HepG2 (cell line): ENCODE measurements around the gene CELF6. TPM values are rescaled to one million over a fixed set of nuclear protein-coding genes. Genes with fewer than 3 reads are reported as not detected.
A peak's percentile ranks its signal among the peaks of the same experiment; 100 is the strongest.

Experiments
- ATAC-seq: fragments of 200-7000 bp; cut with Tn5 transposase; 3 replicates; pipeline ENCODE4 v1.9.1; 2020; ENCODE audit warnings: mild to moderate bottlenecking, moderate library complexity
- BruUV-seq: library from RNA; stranded (reverse); fragments of 400-500 nt; replicated peaks from 2 replicates; lab custom pipeline; 2021; lab: Mats Ljungman, UMichigan
- CTCF ChIA-PET: fragments of 300-600 bp; formaldehyde crosslinking; extraction: SDS; loops from one replicate; lab custom pipeline; 2021; ENCODE audit warnings: low total read pairs, inconsistent platforms, low intra/inter-chr PET ratio; lab: Yijun Ruan, JAX
- POLR2A ChIA-PET: fragments of 350-600 bp; sonication (Branson Sonifier 250); formaldehyde crosslinking; loops from one replicate; lab custom pipeline; 2020; ENCODE audit warnings: antibody characterized with exemption, inconsistent platforms; lab: Yijun Ruan, JAX
- DNase-seq: peaks from one replicate; pipeline ENCODE4 v3.0.0-alpha.2; 2015; ENCODE audit warnings: low spot score
- FAIRE-seq: peaks from 3 replicates; lab custom pipeline; 2011; peaks lifted over from hg19 to GRCh38; lab: Jason Lieb, UNC
- H2AFZ ChIP-seq: one replicate; pipeline ENCODE4 v1.6.1; 2011; ENCODE audit warnings: low read length, inconsistent platforms
- H3K27ac ChIP-seq: fragments of 300-600 bp; 3 replicates; pipeline ENCODE4 v1.8.0; 2011; ENCODE audit warnings: mixed run types, mild to moderate bottlenecking, mixed read lengths, low read length, inconsistent platforms; ENCODE audit not compliant: insufficient read depth; ENCODE audit errors: extremely low read length
- H3K27me3 ChIP-seq, 2 experiments: fragments of 200-600 bp in 1 of 2; 2 replicates in 1 of 2; 3 replicates in 1 of 2; pipeline versions ENCODE4 v1.6.0 to v1.8.0; 2011; ENCODE audit warnings: low read length in 2 of 2, mild to moderate bottlenecking in 2 of 2, moderate library complexity in 2 of 2, inconsistent platforms in 1 of 2; ENCODE audit not compliant: insufficient read depth in 2 of 2, control insufficient read depth in 1 of 2
- H3K36me3 ChIP-seq, 2 experiments: fragments of 200-600 bp in 1 of 2; replicated peaks in 1 of 2; 2 replicates in 1 of 2; 3 replicates in 1 of 2; pipeline versions ENCODE4 v1.5.1 to v1.8.0; 2011; ENCODE audit warnings: low read length in 2 of 2, inconsistent platforms in 1 of 2; ENCODE audit not compliant: insufficient read depth in 2 of 2, control insufficient read depth in 1 of 2
- H3K4me1 ChIP-seq: 2 replicates; pipeline ENCODE4 v1.5.1; 2012; ENCODE audit warnings: low read length, inconsistent platforms; ENCODE audit not compliant: insufficient read depth
- H3K4me2 ChIP-seq: 2 replicates; pipeline ENCODE4 v1.6.0; 2011; ENCODE audit warnings: low read depth, low read length, inconsistent platforms
- H3K4me3 ChIP-seq, 3 experiments: fragments of 200-600 bp in 1 of 3; sonication (generic), shearing (Covaris generic) in 1 of 3; replicated peaks in 1 of 3; 2 replicates each; pipeline ENCODE4 v1.5.1; 2011 to 2016; ENCODE audit warnings: low read length in 3 of 3, inconsistent platforms in 2 of 3, low read depth in 2 of 3, mild to moderate bottlenecking in 2 of 3, control low read depth in 1 of 3, mixed read lengths in 1 of 3; ENCODE audit not compliant: insufficient read depth in 1 of 3
- H3K79me2 ChIP-seq: one replicate; pipeline ENCODE4 v1.6.1; 2011; ENCODE audit warnings: low read length, inconsistent platforms; ENCODE audit not compliant: insufficient read depth
- H3K9ac ChIP-seq: 2 replicates; pipeline ENCODE4 v1.6.0; 2011; ENCODE audit warnings: mild to moderate bottlenecking, low read depth, low read length, inconsistent platforms; ENCODE audit not compliant: insufficient read depth
- H3K9me3 ChIP-seq: 2 replicates; pipeline ENCODE4 v1.5.1; 2012; ENCODE audit warnings: mild to moderate bottlenecking, low read length
- H4K20me1 ChIP-seq: 2 replicates; pipeline ENCODE4 v1.6.0; 2011; ENCODE audit warnings: inconsistent platforms, mild to moderate bottlenecking, low read length, moderate library complexity; ENCODE audit not compliant: insufficient read depth
- CENPT ChIP-seq: sonication (generic); formaldehyde crosslinking; IDR thresholded peaks from 2 replicates; pipeline ENCODE4 v1.8.0; 2022; ENCODE audit warnings: low read depth, mild to moderate bottlenecking, moderate library complexity, missing genetic modification reagents
- CENPX ChIP-seq: sonication (generic); formaldehyde crosslinking; IDR thresholded peaks from 2 replicates; pipeline ENCODE4 v1.9.0; 2021; ENCODE audit warnings: mild to moderate bottlenecking, missing genetic modification reagents, moderate library complexity
- MAFF ChIP-seq: IDR thresholded peaks from 2 replicates; pipeline ENCODE4 v1.6.1; 2011; ENCODE audit warnings: low read depth, low read length, improper control_type of control experiment
- MAFK ChIP-seq, 2 experiments: IDR thresholded peaks in 1 of 2; conservative IDR thresholded peaks in 1 of 2; 2 replicates each; pipeline ENCODE4 v1.6.1; 2011; ENCODE audit warnings: improper control_type of control experiment in 2 of 2, low read length in 2 of 2
- MTF2 ChIP-seq: sonication (generic); formaldehyde crosslinking; IDR thresholded peaks from 2 replicates; pipeline ENCODE4 v1.5.0; 2020; ENCODE audit warnings: missing genetic modification reagents, borderline replicate concordance
- NFKBIZ ChIP-seq: IDR thresholded peaks from 2 replicates; pipeline ENCODE4 v1.6.1; 2018; ENCODE audit warnings: missing genetic modification reagents, missing compliant biosample characterization
- ZNF143 ChIP-seq: sonication (generic); formaldehyde crosslinking; IDR thresholded peaks from 2 replicates; pipeline ENCODE4 v1.4.0; 2020; ENCODE audit warnings: missing genetic modification reagents
- ZNF776 ChIP-seq: sonication (generic); formaldehyde crosslinking; IDR thresholded peaks from 2 replicates; pipeline ENCODE4 v1.4.0; 2020; ENCODE audit warnings: mild to moderate bottlenecking, missing genetic modification reagents
- WGBS: methylation state at CpG from one replicate; pipeline ENCODE4 v1.1.6; 2017; ENCODE audit warnings: low lambda C conversion rate; 5-methylcytosine and 5-hydroxymethylcytosine counted together
- in situ Hi-C: cut with HindIII; loops from 2 replicates; pipeline ENCODE4 v1.10.0; 2017; ENCODE audit warnings: low pct_unique_long_range_greater_than_20kb; ENCODE audit not compliant: extremely low pct_ligation_motif_present
- intact Hi-C: fragments of 100-400 bp; cut with micrococcal nuclease; formaldehyde crosslinking; loops from one replicate; pipeline ENCODE4 v1.10.0; 2022; ENCODE audit not compliant: unreplicated experiment
- polyA plus RNA-seq, 8 experiments: library from polyadenylated mRNA; depleted of rRNA in 3 of 8; stranded (reverse) in 7 of 8; unstranded in 1 of 8; fragments of >200 nt; fragmentation: Illumina TruSeq in 4 of 8; extraction: Trizol in 4 of 8; gene quantifications; 2 replicates each; pipeline versions ENCODE4 v1.2.1 to v1.2.3, GENCODE V29; 2011 to 2016; ENCODE audit warnings: low read depth in 4 of 8, missing spikeins in 1 of 8, mixed read lengths in 1 of 8; ENCODE audit not compliant: insufficient read depth in 1 of 8
- total RNA-seq, 5 experiments: library from RNA; depleted of rRNA; stranded (reverse); fragments of >200 nt; fragmentation: Illumina TruSeq; extraction: Trizol; gene quantifications; 2 replicates each; pipeline ENCODE4 v1.2.3, GENCODE V29; 2016; ENCODE audit warnings: low read depth in 1 of 5
- TF ChIP-seq, protein P1 (sequence below): sonication (generic); formaldehyde crosslinking; IDR thresholded peaks from 2 replicates; pipeline ENCODE4 v1.4.0; 2020; ENCODE audit warnings: missing genetic modification reagents
- TF ChIP-seq, protein P2 (sequence below): sonication (generic); formaldehyde crosslinking; conservative IDR thresholded peaks from 2 replicates; pipeline ENCODE4 v1.4.0; 2020; ENCODE audit warnings: missing genetic modification reagents
- TF ChIP-seq, protein P3 (sequence below): sonication (generic); formaldehyde crosslinking; IDR thresholded peaks from 2 replicates; pipeline ENCODE4 v1.4.0; 2020; ENCODE audit warnings: missing genetic modification reagents, mild to moderate bottlenecking, borderline replicate concordance

CELF6 gene
- total and polyA plus RNA-seq, 2 of the 13 experiments (the other 11 are each of a cell fraction or from before 2014, with no cell fraction given): 0.49 to 0.94 TPM

DNA sequence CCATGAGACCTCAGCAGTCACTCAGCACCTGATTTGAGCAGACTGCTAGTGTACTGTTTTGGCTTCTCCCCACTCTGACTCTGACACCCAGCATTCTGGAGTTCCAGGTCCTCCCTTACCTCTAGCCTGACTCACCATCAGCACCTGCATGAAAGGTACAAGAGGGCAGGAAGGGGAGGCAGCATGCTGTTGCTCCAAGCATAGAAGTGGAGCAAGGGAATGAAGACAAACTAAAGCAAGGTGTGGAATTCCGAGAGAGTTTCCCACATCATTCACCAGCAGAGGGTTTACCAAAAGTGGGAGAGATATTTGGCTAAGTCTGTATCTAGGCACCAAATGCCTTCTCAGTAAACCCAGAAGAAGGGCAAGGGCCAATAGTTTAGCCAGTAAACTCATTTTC, 34.5 kb upstream of the CELF6 start (continued):
- TF ChIP-seq CENPX (no peak), ZNF143 (CRISPR knock-in tag) (no peak), MTF2 (CRISPR knock-in tag) (no peak), ZNF776 (CRISPR knock-in tag) (no peak), NFKBIZ (CRISPR knock-in tag) (no peak), CENPT (CRISPR knock-in tag) (no peak)
- TF ChIP-seq, protein P1, sequence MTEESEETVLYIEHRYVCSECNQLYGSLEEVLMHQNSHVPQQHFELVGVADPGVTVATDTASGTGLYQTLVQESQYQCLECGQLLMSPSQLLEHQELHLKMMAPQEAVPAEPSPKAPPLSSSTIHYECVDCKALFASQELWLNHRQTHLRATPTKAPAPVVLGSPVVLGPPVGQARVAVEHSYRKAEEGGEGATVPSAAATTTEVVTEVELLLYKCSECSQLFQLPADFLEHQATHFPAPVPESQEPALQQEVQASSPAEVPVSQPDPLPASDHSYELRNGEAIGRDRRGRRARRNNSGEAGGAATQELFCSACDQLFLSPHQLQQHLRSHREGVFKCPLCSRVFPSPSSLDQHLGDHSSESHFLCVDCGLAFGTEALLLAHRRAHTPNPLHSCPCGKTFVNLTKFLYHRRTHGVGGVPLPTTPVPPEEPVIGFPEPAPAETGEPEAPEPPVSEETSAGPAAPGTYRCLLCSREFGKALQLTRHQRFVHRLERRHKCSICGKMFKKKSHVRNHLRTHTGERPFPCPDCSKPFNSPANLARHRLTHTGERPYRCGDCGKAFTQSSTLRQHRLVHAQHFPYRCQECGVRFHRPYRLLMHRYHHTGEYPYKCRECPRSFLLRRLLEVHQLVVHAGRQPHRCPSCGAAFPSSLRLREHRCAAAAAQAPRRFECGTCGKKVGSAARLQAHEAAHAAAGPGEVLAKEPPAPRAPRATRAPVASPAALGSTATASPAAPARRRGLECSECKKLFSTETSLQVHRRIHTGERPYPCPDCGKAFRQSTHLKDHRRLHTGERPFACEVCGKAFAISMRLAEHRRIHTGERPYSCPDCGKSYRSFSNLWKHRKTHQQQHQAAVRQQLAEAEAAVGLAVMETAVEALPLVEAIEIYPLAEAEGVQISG: no peak
- TF ChIP-seq, protein P2, sequence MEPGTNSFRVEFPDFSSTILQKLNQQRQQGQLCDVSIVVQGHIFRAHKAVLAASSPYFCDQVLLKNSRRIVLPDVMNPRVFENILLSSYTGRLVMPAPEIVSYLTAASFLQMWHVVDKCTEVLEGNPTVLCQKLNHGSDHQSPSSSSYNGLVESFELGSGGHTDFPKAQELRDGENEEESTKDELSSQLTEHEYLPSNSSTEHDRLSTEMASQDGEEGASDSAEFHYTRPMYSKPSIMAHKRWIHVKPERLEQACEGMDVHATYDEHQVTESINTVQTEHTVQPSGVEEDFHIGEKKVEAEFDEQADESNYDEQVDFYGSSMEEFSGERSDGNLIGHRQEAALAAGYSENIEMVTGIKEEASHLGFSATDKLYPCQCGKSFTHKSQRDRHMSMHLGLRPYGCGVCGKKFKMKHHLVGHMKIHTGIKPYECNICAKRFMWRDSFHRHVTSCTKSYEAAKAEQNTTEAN: no peak

DNA sequence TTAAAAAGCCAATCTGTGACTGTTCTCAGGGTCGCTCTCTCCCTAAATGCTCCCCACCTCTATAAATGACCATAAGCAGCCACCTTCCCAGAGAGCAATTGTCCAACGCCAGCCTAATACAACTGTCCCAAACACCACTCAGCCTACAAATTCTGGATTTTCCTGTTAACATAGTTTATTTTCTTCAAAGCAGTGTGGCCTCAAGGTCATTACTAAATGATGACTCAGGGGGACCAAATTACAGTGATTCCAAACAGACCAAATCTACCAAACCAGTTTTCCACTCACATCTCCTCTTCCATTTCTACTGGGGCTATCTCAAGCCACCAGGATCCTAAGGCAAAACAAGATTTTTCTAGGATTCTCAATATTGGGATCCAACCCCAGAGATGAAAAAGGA, 33.3 kb upstream of the CELF6 start:
- peak; percentile 9 to 19; a peak in 2 of 4 replicates for TF ChIP-seq MAFK (conservative IDR thresholded peaks at IDR 0.05 in 1 of 2, IDR thresholded peaks at IDR 0.05 in 1 of 2; ENCODE audit: low read length in 2 of 2)
- TF ChIP-seq MAFF: 0 out of 2 replicates have a peak, but pooled peaks have one; percentile 6
- TF ChIP-seq, protein P3, sequence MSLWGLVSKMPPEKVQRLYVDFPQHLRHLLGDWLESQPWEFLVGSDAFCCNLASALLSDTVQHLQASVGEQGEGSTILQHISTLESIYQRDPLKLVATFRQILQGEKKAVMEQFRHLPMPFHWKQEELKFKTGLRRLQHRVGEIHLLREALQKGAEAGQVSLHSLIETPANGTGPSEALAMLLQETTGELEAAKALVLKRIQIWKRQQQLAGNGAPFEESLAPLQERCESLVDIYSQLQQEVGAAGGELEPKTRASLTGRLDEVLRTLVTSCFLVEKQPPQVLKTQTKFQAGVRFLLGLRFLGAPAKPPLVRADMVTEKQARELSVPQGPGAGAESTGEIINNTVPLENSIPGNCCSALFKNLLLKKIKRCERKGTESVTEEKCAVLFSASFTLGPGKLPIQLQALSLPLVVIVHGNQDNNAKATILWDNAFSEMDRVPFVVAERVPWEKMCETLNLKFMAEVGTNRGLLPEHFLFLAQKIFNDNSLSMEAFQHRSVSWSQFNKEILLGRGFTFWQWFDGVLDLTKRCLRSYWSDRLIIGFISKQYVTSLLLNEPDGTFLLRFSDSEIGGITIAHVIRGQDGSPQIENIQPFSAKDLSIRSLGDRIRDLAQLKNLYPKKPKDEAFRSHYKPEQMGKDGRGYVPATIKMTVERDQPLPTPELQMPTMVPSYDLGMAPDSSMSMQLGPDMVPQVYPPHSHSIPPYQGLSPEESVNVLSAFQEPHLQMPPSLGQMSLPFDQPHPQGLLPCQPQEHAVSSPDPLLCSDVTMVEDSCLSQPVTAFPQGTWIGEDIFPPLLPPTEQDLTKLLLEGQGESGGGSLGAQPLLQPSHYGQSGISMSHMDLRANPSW (CRISPR knock-in tag): no peak
- Histone ChIP-seq H4K20me1 (no peaks in the 10 kb centered on the region), H3K4me3 (no peak overlapping the region), H3K9ac (no peak overlapping the region), H2AFZ (no peak overlapping the region), H3K79me2 (peaks cover 11% of the 10 kb centered on the region), H3K4me2 (no peak overlapping the region), H3K9me3 (no peaks in the 10 kb centered on the region), H3K27ac (no peak overlapping the region), H3K27me3 (no peaks in the 10 kb centered on the region), H3K36me3 (peaks cover 49 to 79% of the 10 kb centered on the region in 2 experiments), H3K4me1 (peaks cover 5% of the 10 kb centered on the region)
- DNase-seq: no peak
- ATAC-seq: no peak
- in situ Hi-C loops (no loop called here), intact Hi-C loops (no loop called here)
- 100% methylated on average over 2 of the region's 2 CpGs for WGBS
- no peak for FAIRE-seq
- CTCF ChIA-PET: no interaction called here
- BruUV-seq: no TSS peak
- POLR2A ChIA-PET: no interaction called here
